Endothelial cell of umbilical vein (primary cell): ENCODE measurements around the gene FUBP3. TPM values are rescaled to one million over a fixed set of nuclear protein-coding genes. Genes with fewer than 3 reads are reported as not detected.

Source experiments
- BruUV-seq: library from RNA; stranded (reverse); fragments of 400-500 nt; replicated peaks from 2 replicates; lab custom pipeline; 2021; lab: Mats Ljungman, UMichigan
- CTCF ChIA-PET: fragments of 300-600, 350-600 bp; sonication (Branson Sonifier 250); formaldehyde crosslinking; loops from one replicate; lab custom pipeline; 2021; ENCODE audit warnings: antibody characterized with exemption, inconsistent platforms; lab: Charles Lee
- POLR2A ChIA-PET: fragments of 300-600, 350-600 bp; sonication (Branson Sonifier 250); formaldehyde crosslinking; loops from one replicate; lab custom pipeline; 2021; ENCODE audit warnings: antibody characterized with exemption, inconsistent platforms; lab: Charles Lee
- DNase-seq: peaks from one replicate; pipeline ENCODE4 v3.0.0-alpha.2; 2011; ENCODE audit warnings: low read depth, low spot score
- FAIRE-seq: peaks from 2 replicates; lab custom pipeline; 2011; peaks lifted over from hg19 to GRCh38; lab: Jason Lieb, UNC
- H2AFZ ChIP-seq: 2 replicates; pipeline ENCODE4 v1.6.0; 2012; ENCODE audit warnings: low read depth, low read length, control low read depth, inconsistent platforms
- H3K27ac ChIP-seq: 2 replicates; pipeline ENCODE4 v1.5.1; 2011; ENCODE audit warnings: low read depth, mild to moderate bottlenecking, control low read depth, low read length, moderate library complexity; ENCODE audit not compliant: insufficient read depth
- H3K27me3 ChIP-seq, 2 experiments: 2 replicates each; pipeline versions ENCODE4 v1.6.0 to v1.6.1; 2011; ENCODE audit warnings: low read length in 2 of 2, mixed read lengths in 1 of 2; ENCODE audit not compliant: control insufficient read depth in 2 of 2, insufficient read depth in 2 of 2
- H3K36me3 ChIP-seq, 2 experiments: 2 replicates in 1 of 2; 3 replicates in 1 of 2; pipeline ENCODE4 v1.5.1; 2011; ENCODE audit warnings: low read length in 2 of 2, mild to moderate bottlenecking in 1 of 2, moderate library complexity in 1 of 2; ENCODE audit not compliant: control insufficient read depth in 2 of 2, insufficient read depth in 2 of 2; ENCODE audit errors: extremely low read depth in 1 of 2
- H3K4me1 ChIP-seq: 3 replicates; pipeline ENCODE4 v1.5.1; 2011; ENCODE audit warnings: mild to moderate bottlenecking, low read length; ENCODE audit not compliant: control insufficient read depth, insufficient read depth; ENCODE audit errors: extremely low read depth
- H3K4me2 ChIP-seq: 2 replicates; pipeline ENCODE4 v1.6.1; 2011; ENCODE audit warnings: low read length, control low read depth, mixed read lengths; ENCODE audit not compliant: insufficient read depth
- H3K4me3 ChIP-seq, 3 experiments: fragments of 200-600 bp in 1 of 3; sonication (generic), shearing (Covaris generic) in 1 of 3; replicated peaks in 1 of 3; 2 replicates each; pipeline ENCODE4 v1.5.1; 2011 to 2016; ENCODE audit warnings: control low read depth in 3 of 3, low read length in 3 of 3, mild to moderate bottlenecking in 2 of 3, inconsistent platforms in 1 of 3, low read depth in 1 of 3, moderate library complexity in 1 of 3; ENCODE audit not compliant: insufficient read depth in 1 of 3
- H3K79me2 ChIP-seq: 2 replicates; pipeline ENCODE4 v1.6.0; 2012; ENCODE audit warnings: low read length, inconsistent platforms; ENCODE audit not compliant: control insufficient read depth, insufficient read depth
- H3K9ac ChIP-seq: replicated peaks from 2 replicates; pipeline ENCODE3; 2011; ENCODE audit warnings: low read length, control low read depth; ENCODE audit not compliant: insufficient read depth; ENCODE audit errors: extremely low read depth
- H3K9me1 ChIP-seq: replicated peaks from 3 replicates; pipeline ENCODE4 v1.6.0; 2011; ENCODE audit warnings: mild to moderate bottlenecking, low read length; ENCODE audit not compliant: control insufficient read depth, insufficient read depth; ENCODE audit errors: extremely low read depth
- H3K9me3 ChIP-seq: replicated peaks from 2 replicates; pipeline ENCODE4 v1.5.1; 2012; ENCODE audit warnings: low read length, inconsistent platforms; ENCODE audit not compliant: control insufficient read depth, insufficient read depth
- H4K20me1 ChIP-seq: replicated peaks from 2 replicates; pipeline ENCODE3; 2011; ENCODE audit warnings: mild to moderate bottlenecking, low read length; ENCODE audit not compliant: control insufficient read depth, insufficient read depth; ENCODE audit errors: extremely low read depth
- POLR2AphosphoS5 ChIP-seq: IDR thresholded peaks from 2 replicates; pipeline ENCODE4 v1.6.1; 2012; ENCODE audit warnings: low read depth, mild to moderate bottlenecking, control low read depth, low read length, moderate library complexity; ENCODE audit not compliant: insufficient read depth
- dilution Hi-C: fragments of 300-500 bp; cut with MboI; formaldehyde crosslinking; loops from one replicate; pipeline ENCODE4 v1.15.0; 2019; ENCODE audit warnings: low sequenced_read_pairs; ENCODE audit not compliant: extremely low pct_ligation_motif_present
- intact Hi-C: fragments of 100-400 bp; cut with micrococcal nuclease; formaldehyde crosslinking; loops from one replicate; pipeline ENCODE4 v1.10.0; 2022
- polyA plus RNA-seq, 4 experiments: library from polyadenylated mRNA; depleted of rRNA in 3 of 4; stranded (reverse) in 3 of 4; unstranded in 1 of 4; fragments of >200 nt; gene quantifications; 2 replicates each; pipeline versions ENCODE4 v1.2.1 to v1.2.3, GENCODE V29; 2011 to 2012; ENCODE audit warnings: missing spikeins in 1 of 4
- total RNA-seq: library from RNA; stranded (reverse); gene quantifications from 2 replicates; pipeline ENCODE4 v1.2.3, GENCODE V29; 2021
- TF ChIP-seq, protein P1 (sequence below), 2 donors: IDR thresholded peaks; 1 replicate in 1 of 2; 2 replicates in 1 of 2; pipeline ENCODE4 v1.5.1; 2011; ENCODE audit warnings: low read length in 2 of 2, mild to moderate bottlenecking in 2 of 2, moderate library complexity in 2 of 2, control low read depth in 1 of 2, inconsistent platforms in 1 of 2, low read depth in 1 of 2; ENCODE audit not compliant: insufficient read depth in 1 of 2; ENCODE audit errors: extremely low read depth in 1 of 2

The FUBP3 gene
- total and polyA plus RNA-seq, 2 donors (not counting 3 experiments of a cell fraction or from before 2014, with no cell fraction given), result 19.4 to 50.9 TPM

DNA sequence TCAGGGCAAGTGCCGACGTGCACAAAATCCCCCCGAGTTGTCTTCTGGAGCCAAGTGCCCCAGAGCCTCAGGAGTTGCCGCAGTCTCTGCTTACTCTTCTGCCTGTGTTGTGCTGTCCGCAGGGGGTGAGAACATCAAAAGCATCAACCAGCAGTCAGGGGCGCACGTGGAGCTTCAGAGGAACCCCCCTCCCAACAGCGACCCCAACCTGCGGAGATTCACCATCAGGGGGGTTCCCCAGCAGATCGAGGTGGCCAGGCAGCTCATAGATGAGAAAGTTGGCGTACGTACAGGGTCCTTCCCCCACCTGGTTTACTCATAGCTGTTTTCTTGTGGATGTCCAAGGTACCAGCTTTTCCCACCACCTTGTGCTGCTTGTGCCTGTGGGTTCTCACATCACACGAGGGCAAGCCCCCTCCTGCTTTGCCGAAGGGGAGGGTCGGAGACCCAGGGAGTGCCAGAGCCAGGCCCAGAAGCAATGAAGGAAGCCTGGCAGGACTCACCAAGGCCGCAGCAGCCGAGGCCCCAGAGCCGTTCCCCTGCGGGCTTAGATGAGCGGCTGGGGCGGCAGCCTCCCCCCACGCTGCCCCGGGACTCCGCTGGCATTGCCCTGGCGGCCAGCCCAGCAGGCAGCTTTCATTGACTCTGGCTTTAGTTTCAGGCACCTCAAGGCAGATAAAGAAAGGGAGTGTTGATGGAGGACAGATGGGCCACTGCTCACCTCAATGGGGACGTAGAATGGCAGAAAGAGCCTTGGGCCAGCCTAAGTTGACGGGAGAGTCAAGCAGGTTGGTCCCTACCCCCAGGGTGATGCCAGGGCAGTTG, 51.3 kb downstream of the FUBP3 start:
- no peak for FAIRE-seq
- no peaks in the 10 kb centered on the region for H3K4me1 ChIP-seq
- H3K27me3 ChIP-seq, result no peaks in the 10 kb centered on the region
- intact Hi-C loops, result no loop called here
- no peaks in the 10 kb centered on the region for H3K9me1 ChIP-seq
- no peak overlapping the region for H3K4me3 ChIP-seq
- dilution Hi-C loops, result no loop called here
- H3K27ac ChIP-seq, result no peak overlapping the region
- no peak for DNase-seq
- H3K9ac ChIP-seq, result no peak overlapping the region
- H3K36me3 ChIP-seq, result peaks cover 13 to 64% of the 10 kb centered on the region in 2 experiments
- BruUV-seq, result no TSS peak
- ChIA-PET CTCF (interaction anchor here (1.1 kb wide), 1 partner anchor 13 kb away, joined by 3 read pairs; no protein-coding TSS in a partner anchor), POLR2A (no interaction called here)
- TF ChIP-seq POLR2AphosphoS5, result no peak
- H3K4me2 ChIP-seq, result no peak overlapping the region
- no peaks in the 10 kb centered on the region for H3K79me2 ChIP-seq
- H4K20me1 ChIP-seq, result no peaks in the 10 kb centered on the region
- no peak overlapping the region for H2AFZ ChIP-seq
- no peaks in the 10 kb centered on the region for H3K9me3 ChIP-seq

DNA sequence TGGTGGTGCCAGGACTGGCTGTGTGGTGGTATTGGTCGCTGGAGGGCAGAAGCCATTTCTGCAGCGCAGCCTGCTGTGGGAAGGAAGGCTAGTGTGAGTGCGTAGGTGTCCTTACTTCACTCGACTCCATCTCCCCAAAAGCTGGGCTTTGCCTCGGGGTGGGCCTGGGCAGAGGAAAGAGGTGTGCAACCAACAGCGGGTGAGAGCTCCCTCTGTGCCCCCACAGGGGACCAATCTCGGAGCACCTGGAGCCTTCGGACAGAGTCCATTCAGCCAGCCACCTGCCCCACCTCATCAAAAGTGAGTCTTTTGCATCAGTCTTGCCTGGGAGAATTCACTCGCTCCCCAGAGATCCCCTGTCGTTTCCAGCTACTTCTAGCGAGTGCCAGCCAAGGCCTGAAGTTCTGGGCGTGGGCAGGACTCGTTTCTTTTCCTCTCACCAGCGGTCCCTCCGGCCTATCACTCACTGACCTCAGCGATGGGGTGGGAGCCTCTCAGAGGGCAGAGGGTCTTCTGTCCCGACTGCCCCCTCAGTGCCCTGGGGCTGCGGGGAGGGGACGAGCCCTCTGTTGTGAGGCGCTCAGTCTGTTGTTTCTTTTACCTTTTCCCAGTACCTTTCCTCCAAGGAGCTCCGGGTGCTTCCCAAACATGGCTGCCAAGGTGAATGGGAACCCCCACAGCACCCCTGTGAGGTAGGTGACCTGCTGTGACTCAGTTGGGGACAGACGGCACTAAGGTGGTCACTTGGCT, 52.1 kb downstream of the FUBP3 start:
- Histone ChIP-seq H4K20me1 (no peaks in the 10 kb centered on the region), H3K9me1 (no peaks in the 10 kb centered on the region), H3K36me3 (peaks cover 10 to 64% of the 10 kb centered on the region in 2 experiments), H2AFZ (no peak overlapping the region), H3K9ac (no peak overlapping the region), H3K9me3 (no peaks in the 10 kb centered on the region), H3K4me3 (no peak overlapping the region), H3K27ac (no peak overlapping the region), H3K27me3 (no peaks in the 10 kb centered on the region), H3K4me2 (no peak overlapping the region), H3K4me1 (no peaks in the 10 kb centered on the region), H3K79me2 (no peaks in the 10 kb centered on the region)
- intact Hi-C loops, result no loop called here
- CTCF ChIA-PET, result no interaction called here
- no peak for FAIRE-seq
- no peak for DNase-seq
- TF ChIP-seq, protein P1, sequence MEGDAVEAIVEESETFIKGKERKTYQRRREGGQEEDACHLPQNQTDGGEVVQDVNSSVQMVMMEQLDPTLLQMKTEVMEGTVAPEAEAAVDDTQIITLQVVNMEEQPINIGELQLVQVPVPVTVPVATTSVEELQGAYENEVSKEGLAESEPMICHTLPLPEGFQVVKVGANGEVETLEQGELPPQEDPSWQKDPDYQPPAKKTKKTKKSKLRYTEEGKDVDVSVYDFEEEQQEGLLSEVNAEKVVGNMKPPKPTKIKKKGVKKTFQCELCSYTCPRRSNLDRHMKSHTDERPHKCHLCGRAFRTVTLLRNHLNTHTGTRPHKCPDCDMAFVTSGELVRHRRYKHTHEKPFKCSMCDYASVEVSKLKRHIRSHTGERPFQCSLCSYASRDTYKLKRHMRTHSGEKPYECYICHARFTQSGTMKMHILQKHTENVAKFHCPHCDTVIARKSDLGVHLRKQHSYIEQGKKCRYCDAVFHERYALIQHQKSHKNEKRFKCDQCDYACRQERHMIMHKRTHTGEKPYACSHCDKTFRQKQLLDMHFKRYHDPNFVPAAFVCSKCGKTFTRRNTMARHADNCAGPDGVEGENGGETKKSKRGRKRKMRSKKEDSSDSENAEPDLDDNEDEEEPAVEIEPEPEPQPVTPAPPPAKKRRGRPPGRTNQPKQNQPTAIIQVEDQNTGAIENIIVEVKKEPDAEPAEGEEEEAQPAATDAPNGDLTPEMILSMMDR (IDR thresholded peaks at IDR 0.05; ENCODE audit: extremely low read depth in 1 of 2, insufficient read depth in 1 of 2, low read depth in 1 of 2, low read length in 2 of 2), result no peak
- POLR2A ChIA-PET, result no interaction called here
- dilution Hi-C loops, result no loop called here
- no TSS peak for BruUV-seq
